ENCODE data around the gene SLC30A9.

DNA sequence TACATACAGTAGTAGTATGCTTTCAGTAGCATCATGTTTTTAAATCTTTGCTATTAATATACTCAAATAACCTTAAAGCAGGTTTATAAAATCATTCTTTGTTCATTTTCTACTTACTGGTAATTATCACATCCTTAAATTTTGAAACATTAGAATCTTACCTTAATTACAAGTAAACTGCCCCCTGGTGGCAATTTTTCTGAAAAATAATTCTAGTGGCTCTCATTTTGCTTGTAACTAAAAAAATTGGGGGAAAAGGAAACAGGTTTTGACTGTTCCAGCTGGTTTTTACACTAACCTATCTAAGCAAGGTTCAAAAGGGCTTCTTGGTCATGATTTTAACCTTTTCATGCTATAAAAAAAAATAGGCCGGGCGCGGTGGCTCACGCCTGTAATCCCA, 27.2 kb upstream of the SLC30A9 start:
- TF ChIP-seq, protein P1, sequence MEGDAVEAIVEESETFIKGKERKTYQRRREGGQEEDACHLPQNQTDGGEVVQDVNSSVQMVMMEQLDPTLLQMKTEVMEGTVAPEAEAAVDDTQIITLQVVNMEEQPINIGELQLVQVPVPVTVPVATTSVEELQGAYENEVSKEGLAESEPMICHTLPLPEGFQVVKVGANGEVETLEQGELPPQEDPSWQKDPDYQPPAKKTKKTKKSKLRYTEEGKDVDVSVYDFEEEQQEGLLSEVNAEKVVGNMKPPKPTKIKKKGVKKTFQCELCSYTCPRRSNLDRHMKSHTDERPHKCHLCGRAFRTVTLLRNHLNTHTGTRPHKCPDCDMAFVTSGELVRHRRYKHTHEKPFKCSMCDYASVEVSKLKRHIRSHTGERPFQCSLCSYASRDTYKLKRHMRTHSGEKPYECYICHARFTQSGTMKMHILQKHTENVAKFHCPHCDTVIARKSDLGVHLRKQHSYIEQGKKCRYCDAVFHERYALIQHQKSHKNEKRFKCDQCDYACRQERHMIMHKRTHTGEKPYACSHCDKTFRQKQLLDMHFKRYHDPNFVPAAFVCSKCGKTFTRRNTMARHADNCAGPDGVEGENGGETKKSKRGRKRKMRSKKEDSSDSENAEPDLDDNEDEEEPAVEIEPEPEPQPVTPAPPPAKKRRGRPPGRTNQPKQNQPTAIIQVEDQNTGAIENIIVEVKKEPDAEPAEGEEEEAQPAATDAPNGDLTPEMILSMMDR (IDR thresholded peaks at IDR 0.05) = peak; percentile 60
- TF ChIP-seq EZH2phosphoT487 (IDR thresholded peaks at IDR 0.05) = no peak

All from neural progenitor cell (in vitro differentiated cells).